Panc1 (cell line): ENCODE measurements around the gene FABP2. TPM values are rescaled to one million over a fixed set of nuclear protein-coding genes. Genes with fewer than 3 reads are reported as not detected.

Experiments used
- ATAC-seq: fragments of 200-7000 bp; cut with Tn5 transposase; 2 replicates; pipeline ENCODE4 v1.9.1; 2020; ENCODE audit warnings: mild to moderate bottlenecking, moderate library complexity
- BruUV-seq: library from RNA; stranded (reverse); fragments of 400-500 nt; replicated peaks from 2 replicates; lab custom pipeline; 2021; lab: Mats Ljungman, UMichigan
- CTCF ChIA-PET: fragments of 300-600 bp; sonication (Branson Sonifier 250); formaldehyde crosslinking; loops from one replicate; lab custom pipeline; 2022; ENCODE audit warnings: antibody characterized with exemption; lab: Charles Lee
- POLR2A ChIA-PET: fragments of 300-600 bp; sonication (Branson Sonifier 250); formaldehyde crosslinking; loops from one replicate; lab custom pipeline; 2022; ENCODE audit warnings: antibody characterized with exemption; lab: Charles Lee
- DNase-seq: peaks from one replicate; pipeline ENCODE4 v3.0.0-alpha.2; 2010; ENCODE audit warnings: low read depth, low spot score
- H3K27ac ChIP-seq: 2 replicates; pipeline ENCODE4 v1.5.1; 2011; ENCODE audit warnings: mild to moderate bottlenecking, low read length, inconsistent platforms
- H3K27me3 ChIP-seq: fragments of 200-500 bp; sonication (Bioruptor generic); 2 replicates; pipeline ENCODE4 v1.6.0; 2014; ENCODE audit warnings: low read length, inconsistent platforms; ENCODE audit not compliant: control insufficient read depth, insufficient read depth
- H3K36me3 ChIP-seq: fragments of 200-500 bp; sonication (Bioruptor generic); 2 replicates; pipeline ENCODE4 v1.5.1; 2014; ENCODE audit warnings: inconsistent platforms, mild to moderate bottlenecking, low read length, moderate library complexity; ENCODE audit not compliant: control insufficient read depth, insufficient read depth
- H3K4me1 ChIP-seq: 2 replicates; pipeline ENCODE4 v1.5.1; 2011; ENCODE audit warnings: inconsistent platforms, mild to moderate bottlenecking, low read length, moderate library complexity; ENCODE audit not compliant: control insufficient read depth, insufficient read depth
- H3K4me3 ChIP-seq, 2 experiments: 2 replicates each; pipeline ENCODE4 v1.5.1; 2011 to 2012; ENCODE audit warnings: low read depth in 2 of 2, low read length in 2 of 2, mild to moderate bottlenecking in 2 of 2, inconsistent platforms in 1 of 2, moderate library complexity in 1 of 2
- H3K9me3 ChIP-seq: fragments of 200-500 bp; sonication (Bioruptor generic); 2 replicates; pipeline ENCODE4 v1.5.1; 2014; ENCODE audit warnings: low read depth, mild to moderate bottlenecking, inconsistent platforms, low read length, moderate library complexity; ENCODE audit not compliant: control insufficient read depth, insufficient read depth
- POLR2AphosphoS5 ChIP-seq: IDR thresholded peaks from 2 replicates; pipeline ENCODE4 v1.6.1; 2012; ENCODE audit warnings: mild to moderate bottlenecking, low read depth, low read length, moderate library complexity
- REST ChIP-seq, 2 experiments: IDR thresholded peaks; 2 replicates each; pipeline ENCODE4 v1.6.1; 2011 to 2012; ENCODE audit warnings: low read depth in 2 of 2, control low read depth in 1 of 2, low read length in 1 of 2, mild to moderate bottlenecking in 1 of 2, moderate library complexity in 1 of 2; ENCODE audit not compliant: insufficient read depth in 1 of 2
- SIN3A ChIP-seq: IDR thresholded peaks from 2 replicates; pipeline ENCODE4 v1.6.1; 2012; ENCODE audit warnings: low read depth, mild to moderate bottlenecking, low read length, moderate library complexity, borderline replicate concordance; ENCODE audit not compliant: insufficient read depth
- TCF7L2 ChIP-seq: IDR thresholded peaks from 2 replicates; pipeline ENCODE4 v1.6.1; 2011; ENCODE audit warnings: mild to moderate bottlenecking, low read depth, low read length, inconsistent platforms
- in situ Hi-C: cut with HindIII; loops from 2 replicates; pipeline ENCODE4 v1.10.0; 2016; ENCODE audit warnings: low sequenced_read_pairs, low pct_unique_long_range_greater_than_20kb
- intact Hi-C: fragments of 100-400 bp; cut with micrococcal nuclease; formaldehyde crosslinking; loops from one replicate; pipeline ENCODE4 v1.10.0; 2022; ENCODE audit not compliant: unreplicated experiment
- total RNA-seq: library from RNA; stranded (reverse); gene quantifications from one replicate; pipeline ENCODE4 v1.2.1, GENCODE V29; 2021; ENCODE audit not compliant: unreplicated experiment
- TF ChIP-seq, protein P1 (sequence below): fragments of 450-650 bp; IDR thresholded peaks from 2 replicates; pipeline ENCODE4 v1.5.1; 2017; ENCODE audit warnings: mild to moderate bottlenecking

Gene FABP2
- total RNA-seq, 1 experiment from 2014 or later, result not detected

- ChIA-PET CTCF (no interaction called here), POLR2A (no interaction called here)
- in situ Hi-C loops, result no loop called here
- Histone ChIP-seq H3K36me3 (no peaks in the 10 kb centered on the region), H3K4me3 (no peak overlapping the region), H3K4me1 (no peaks in the 10 kb centered on the region), H3K9me3 (no peaks in the 10 kb centered on the region), H3K27me3 (0 out of 2 replicates have a peak, but pooled peaks cover 2% of the 10 kb centered on the region), H3K27ac (no peak overlapping the region)
- no TSS peak for BruUV-seq
- no peak for ATAC-seq
- intact Hi-C loops, result no loop called here
- no peak for DNase-seq
- TF ChIP-seq, protein P1, sequence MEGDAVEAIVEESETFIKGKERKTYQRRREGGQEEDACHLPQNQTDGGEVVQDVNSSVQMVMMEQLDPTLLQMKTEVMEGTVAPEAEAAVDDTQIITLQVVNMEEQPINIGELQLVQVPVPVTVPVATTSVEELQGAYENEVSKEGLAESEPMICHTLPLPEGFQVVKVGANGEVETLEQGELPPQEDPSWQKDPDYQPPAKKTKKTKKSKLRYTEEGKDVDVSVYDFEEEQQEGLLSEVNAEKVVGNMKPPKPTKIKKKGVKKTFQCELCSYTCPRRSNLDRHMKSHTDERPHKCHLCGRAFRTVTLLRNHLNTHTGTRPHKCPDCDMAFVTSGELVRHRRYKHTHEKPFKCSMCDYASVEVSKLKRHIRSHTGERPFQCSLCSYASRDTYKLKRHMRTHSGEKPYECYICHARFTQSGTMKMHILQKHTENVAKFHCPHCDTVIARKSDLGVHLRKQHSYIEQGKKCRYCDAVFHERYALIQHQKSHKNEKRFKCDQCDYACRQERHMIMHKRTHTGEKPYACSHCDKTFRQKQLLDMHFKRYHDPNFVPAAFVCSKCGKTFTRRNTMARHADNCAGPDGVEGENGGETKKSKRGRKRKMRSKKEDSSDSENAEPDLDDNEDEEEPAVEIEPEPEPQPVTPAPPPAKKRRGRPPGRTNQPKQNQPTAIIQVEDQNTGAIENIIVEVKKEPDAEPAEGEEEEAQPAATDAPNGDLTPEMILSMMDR, result no peak
- TF ChIP-seq POLR2AphosphoS5 (no peak), REST (IDR thresholded peaks at IDR 0.05; ENCODE audit: insufficient read depth in 1 of 2, low read depth in 2 of 2, low read length in 1 of 2) (no peak), TCF7L2 (no peak)
Measured at GRCh38 chr4:119307606-119308005, 14.3 kb downstream of the FABP2 start.

DNA sequence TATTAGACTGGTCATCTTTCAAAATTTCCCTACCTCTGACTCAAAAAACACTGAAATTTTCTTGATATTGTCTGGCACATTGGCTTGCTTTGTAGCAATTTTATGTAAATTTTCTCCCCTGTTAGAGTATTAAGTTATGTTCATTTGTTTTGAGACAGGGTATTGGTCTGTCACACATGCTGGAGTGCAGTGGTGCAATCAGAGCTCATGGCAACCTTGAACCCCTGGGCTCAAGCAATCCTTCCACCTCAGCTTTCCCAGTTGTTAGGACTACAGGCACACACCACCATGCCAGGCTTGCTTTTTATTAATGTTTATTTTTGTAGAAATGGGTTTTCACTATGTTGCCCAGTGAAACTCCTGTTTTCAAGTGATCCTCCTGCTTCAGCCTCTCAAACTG is 17.5 kb downstream of the FABP2 start:
- Histone ChIP-seq H3K4me1 (0 out of 2 replicates have a peak, but pooled peaks cover 1% of the 10 kb centered on the region), H3K9me3 (no peaks in the 10 kb centered on the region), H3K27ac (no peak overlapping the region), H3K36me3 (peaks cover 2% of the 10 kb centered on the region; the same call in 1 of the 2 replicates), H3K4me3 (no peak overlapping the region), H3K27me3 (0 out of 2 replicates have a peak, but pooled peaks cover 2% of the 10 kb centered on the region)
- TF ChIP-seq, protein P1, result no peak
- TF ChIP-seq REST (IDR thresholded peaks at IDR 0.05; ENCODE audit: insufficient read depth in 1 of 2, low read depth in 2 of 2, low read length in 1 of 2) (no peak), SIN3A (no peak), POLR2AphosphoS5 (no peak), TCF7L2 (no peak)
- in situ Hi-C loops (no loop called here), intact Hi-C loops (no loop called here)
- POLR2A ChIA-PET, result no interaction called here
- CTCF ChIA-PET, result no interaction called here
- no TSS peak for BruUV-seq
- DNase-seq, result no peak
- no peak for ATAC-seq
